CD4-positive, alpha-beta T cell treated with Interleukin-15 for 1 hour (primary cell): ENCODE results near the gene CCSER2.
A peak's percentile ranks its signal among the peaks of the same experiment; 100 is the strongest.
"Not testable (repeated sequence)": the region's sequence is repeated elsewhere in the genome, so short reads cannot be mapped to it uniquely, and the experiment has no call there.

Experiments
- DNase-seq: peaks from one replicate; pipeline ENCODE4 v3.0.0-alpha.2; 2020

The CCSER2 gene

GRCh38 chr10:84328418-84329195, at the start of gene CCSER2:
Gene CCSER2, plus strand, starts transcription at chr10:84328589. Its CDS starts 42,464 bp downstream, at chr10:84371053.
- DNase-seq, result peak; percentile 94

GRCh38 chr10:84279876-84280475, 48.4 kb upstream of the CCSER2 start:
- DNase-seq, result not testable (repeated sequence)

GRCh38 chr10:84286695-84287094, 41.7 kb upstream of the CCSER2 start:
- DNase-seq, result no peak

- DNase-seq, result no peak
Measured at GRCh38 chr10:84288151-84288550, 40.2 kb upstream of the CCSER2 start.

- no peak for DNase-seq
Measured at GRCh38 chr10:84289521-84290200, 38.7 kb upstream of the CCSER2 start.

GRCh38 chr10:84290235-84290634, 38.2 kb upstream of the CCSER2 start:
- DNase-seq, result no peak

- no peak for DNase-seq
Measured at GRCh38 chr10:84291384-84291783, 37.0 kb upstream of the CCSER2 start.

- no peak for DNase-seq
Measured at GRCh38 chr10:84292502-84292901, 35.9 kb upstream of the CCSER2 start.

- DNase-seq, result no peak
Measured at GRCh38 chr10:84293171-84293570, 35.2 kb upstream of the CCSER2 start.

GRCh38 chr10:84293574-84294016, 34.8 kb upstream of the CCSER2 start:
- DNase-seq, result no peak

- DNase-seq, result no peak
Measured at GRCh38 chr10:84294766-84295447, 33.5 kb upstream of the CCSER2 start.

- DNase-seq, result no peak
Measured at GRCh38 chr10:84296091-84296981, 32.1 kb upstream of the CCSER2 start.

GRCh38 chr10:84298057-84298456, 30.3 kb upstream of the CCSER2 start:
- DNase-seq, result no peak

- no peak for DNase-seq
Measured at GRCh38 chr10:84302223-84302622, 26.2 kb upstream of the CCSER2 start.

GRCh38 chr10:84306751-84307384, 21.5 kb upstream of the CCSER2 start:
- DNase-seq, result no peak

- DNase-seq, result no peak
Measured at GRCh38 chr10:84308021-84308420, 20.4 kb upstream of the CCSER2 start.

- no peak for DNase-seq
Measured at GRCh38 chr10:84308481-84309304, 19.7 kb upstream of the CCSER2 start.

GRCh38 chr10:84310470-84310869, 17.9 kb upstream of the CCSER2 start:
- no peak for DNase-seq

- no peak for DNase-seq
Measured at GRCh38 chr10:84311576-84311975, 16.8 kb upstream of the CCSER2 start.

GRCh38 chr10:84312816-84313215, 15.6 kb upstream of the CCSER2 start:
- no peak for DNase-seq

- no peak for DNase-seq
Measured at GRCh38 chr10:84314275-84314674, 14.1 kb upstream of the CCSER2 start.
